ENCODE measurements around the gene WDFY4.

The WDFY4 gene

DNA sequence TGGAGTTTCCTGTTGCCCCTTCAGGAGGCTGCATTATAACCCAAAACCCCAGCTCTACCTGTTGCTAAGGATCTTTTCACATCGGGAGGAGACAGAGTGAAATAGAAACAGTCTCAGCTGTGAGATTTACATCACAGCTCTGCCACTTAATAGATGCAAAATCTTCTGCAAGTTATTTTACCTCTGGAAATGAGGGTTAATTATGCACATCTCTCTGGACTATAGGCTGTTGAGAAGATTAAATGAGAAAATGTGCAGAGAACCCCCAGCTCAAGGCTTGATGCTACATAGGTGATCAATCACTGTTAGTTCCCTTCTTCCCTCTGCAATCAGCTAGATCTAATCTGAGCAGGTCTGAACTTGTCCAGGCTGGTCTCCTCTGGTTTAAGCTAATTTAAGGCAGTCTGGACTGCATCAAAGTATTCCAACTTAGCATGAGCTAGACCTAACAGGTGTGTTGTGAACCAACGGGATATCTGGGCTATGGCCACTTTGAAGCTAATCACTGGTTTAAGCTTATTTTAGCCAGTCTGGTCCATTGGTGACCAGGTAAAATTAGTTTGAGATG, 263.9 kb downstream of the WDFY4 start:
- no peak for FAIRE-seq

DNA sequence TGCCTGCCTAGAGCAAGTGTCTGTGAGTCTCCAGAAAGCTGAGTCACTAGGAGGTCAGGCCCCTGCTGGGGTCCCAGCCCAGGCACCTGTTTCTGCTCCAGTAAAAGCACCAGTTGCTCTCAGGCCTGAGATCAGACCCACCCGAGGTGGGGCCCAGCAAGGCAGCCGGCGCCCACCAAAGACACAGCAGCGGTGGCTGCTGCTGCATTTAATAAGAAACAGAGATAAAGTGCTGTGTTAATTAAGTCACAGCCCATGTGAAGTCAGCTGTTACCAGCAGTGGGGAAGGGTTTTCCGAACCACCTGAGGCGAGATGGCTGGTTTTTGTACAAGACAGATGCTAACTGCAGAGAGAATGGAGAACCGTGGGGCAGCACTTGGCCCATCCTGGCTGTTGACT, 267.0 kb downstream of the WDFY4 start:
- no peak for FAIRE-seq

DNA sequence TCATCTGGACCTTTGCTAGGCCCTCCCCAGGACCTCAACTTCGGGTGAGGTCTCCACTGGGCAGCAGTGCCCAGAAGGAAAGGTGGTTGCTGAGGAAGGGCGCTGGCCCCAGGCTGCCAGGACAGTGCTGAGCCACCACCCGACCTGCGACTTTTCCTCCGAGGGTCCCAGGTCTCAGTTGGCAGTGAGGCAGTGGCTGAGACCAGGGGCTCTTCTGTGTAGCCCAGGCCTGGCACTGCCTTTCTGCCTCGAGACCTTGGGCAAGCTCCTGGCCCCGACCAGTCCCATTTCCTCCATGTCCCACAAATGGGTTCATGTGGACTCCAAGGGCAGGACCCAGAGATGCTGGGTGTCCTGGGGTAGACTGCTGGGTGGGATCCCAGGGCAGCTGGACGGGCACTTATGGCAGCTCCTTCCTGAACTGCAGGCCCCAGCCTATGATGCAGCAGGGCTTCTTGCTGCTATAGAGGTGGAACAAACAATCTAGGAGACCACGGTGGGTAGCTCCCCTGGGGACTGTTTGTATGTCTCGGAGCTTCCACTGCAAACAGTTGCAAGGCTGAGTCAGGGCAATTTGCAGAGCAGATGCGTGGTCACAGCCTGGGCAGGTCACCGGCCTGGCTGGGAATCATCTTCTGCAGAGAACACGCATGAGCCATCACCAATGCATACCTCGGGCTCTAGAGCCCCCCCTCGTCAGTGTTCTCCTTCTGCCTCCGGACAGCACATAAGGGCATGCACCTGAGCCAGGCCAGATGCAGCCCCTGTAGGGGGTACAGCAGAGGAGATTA, 272.9 kb downstream of the WDFY4 start:
- no peak for FAIRE-seq

DNA sequence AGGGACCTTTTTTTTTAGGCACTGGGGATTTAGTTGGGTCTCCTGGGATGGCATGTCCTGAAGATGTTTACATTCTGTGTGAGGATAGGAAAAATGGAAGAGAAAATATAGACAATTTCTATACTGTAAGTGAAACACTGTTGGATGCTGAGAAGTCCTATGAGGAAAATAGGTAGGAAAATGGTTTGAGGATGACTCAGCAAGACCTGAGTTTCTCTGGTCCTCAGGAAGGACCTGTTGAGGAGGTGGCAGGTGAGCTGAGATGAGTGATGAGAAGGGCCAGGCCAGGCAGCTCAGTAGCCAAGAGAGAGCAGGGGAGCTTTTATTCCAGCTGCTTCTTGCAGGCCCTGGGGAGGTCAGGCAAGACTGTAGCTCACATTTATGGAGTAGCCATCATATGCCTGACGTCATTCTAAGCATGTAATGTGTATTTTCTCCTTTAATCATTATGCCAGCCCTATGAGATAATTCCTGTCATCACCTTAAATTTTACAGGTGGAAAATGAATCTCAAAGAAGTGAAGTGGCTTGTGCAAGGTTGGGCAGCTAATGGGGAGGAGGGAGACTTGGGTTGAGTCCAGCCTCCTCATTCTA, 274.0 kb downstream of the WDFY4 start:
- no peak for FAIRE-seq

DNA sequence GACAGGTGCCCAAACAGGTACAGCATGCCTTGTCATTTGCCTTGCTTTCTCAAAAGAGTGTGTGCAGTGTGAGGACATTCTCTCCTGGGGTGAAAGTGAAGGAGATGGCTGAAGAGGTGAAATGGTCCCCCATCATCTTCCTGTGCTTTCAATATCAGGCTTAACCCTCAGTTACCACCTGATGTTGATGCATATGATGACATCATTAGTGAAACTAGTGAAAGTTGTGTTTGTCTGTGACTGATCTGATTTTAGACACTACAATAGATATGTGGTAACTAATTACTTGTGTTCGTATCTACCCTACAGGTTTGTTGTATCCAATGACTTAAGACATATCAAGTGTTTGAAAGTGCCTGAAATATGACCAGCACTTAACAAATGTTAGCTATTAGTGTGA, 279.4 kb downstream of the WDFY4 start:
- FAIRE-seq, result no peak

DNA sequence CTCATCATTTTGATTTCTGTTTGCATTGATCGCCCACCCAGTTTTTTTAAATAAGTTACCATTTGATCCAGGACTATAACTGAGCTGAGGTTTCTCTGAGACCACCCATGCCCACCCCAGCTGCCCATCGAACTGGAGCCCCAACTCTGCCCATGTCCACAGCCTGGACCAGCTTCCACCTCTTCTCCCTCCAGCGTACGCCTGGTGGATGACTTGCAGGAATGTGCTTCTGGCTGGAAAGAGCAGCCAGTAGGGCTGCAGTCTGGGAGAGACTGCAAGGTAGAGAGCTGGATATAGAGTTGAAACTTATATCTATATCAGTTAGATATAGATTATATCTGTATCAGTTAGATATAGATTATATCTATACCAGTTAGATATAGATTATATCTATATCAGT, 280.8 kb downstream of the WDFY4 start:
- FAIRE-seq, result no peak

DNA sequence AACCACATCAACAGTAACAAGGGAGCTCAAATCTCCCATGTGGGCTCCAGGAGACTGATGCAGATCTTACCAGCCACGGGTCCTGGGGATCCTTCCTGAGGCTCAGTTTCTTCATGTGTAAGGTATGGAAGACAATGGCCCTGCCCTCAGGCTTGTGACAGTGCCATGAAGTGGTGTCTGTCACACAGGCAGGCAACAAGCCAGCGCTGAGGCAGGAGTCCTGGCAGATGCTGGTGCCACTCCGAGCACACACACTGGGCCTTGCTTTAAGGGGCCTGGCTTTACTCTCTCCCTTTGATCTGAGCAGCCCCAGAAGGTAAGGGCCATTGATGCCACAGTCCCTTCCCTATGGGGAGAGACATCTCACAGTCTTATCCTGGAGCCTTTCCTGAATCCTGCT, 283.4 kb downstream of the WDFY4 start:
- no peak for FAIRE-seq

DNA sequence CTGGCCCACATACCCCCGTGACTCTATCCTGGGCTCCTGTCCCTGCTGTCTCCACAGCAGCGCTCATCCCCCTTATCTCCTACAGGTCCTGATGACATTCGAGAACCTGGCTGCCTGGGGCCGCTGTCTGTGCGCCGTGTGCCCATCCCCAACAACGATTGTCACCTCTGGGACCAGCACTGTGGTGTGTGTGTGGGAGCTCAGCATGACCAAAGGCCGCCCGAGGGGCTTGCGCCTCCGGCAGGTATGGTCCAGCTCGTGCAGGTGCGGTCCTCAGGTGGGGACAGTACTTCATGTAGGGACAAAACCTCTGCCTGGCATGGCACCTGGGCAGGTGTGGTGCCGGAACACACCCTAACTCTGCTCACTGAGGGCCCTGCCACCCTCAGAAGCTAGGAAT, 285.4 kb downstream of the WDFY4 start:
- no peak for FAIRE-seq

DNA sequence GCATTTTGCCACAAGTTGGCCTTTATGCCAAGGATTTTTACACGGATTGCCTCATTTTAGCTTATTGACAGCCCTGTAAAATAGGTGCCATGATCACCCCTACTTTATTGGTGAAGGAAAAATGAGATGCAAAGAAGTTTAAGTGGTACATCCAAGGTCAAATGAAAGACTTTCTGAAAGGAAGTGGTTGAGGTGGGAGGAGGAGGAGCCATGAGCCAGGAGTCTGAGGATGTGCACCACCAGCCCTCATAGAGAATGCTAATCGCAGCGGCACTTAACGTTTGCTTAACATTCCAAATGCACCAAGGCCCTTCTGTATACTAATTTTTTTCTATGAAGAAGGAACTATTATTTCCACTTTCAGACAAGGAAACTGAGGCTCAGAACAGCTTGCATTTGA, 286.0 kb downstream of the WDFY4 start:
- FAIRE-seq, result no peak

DNA sequence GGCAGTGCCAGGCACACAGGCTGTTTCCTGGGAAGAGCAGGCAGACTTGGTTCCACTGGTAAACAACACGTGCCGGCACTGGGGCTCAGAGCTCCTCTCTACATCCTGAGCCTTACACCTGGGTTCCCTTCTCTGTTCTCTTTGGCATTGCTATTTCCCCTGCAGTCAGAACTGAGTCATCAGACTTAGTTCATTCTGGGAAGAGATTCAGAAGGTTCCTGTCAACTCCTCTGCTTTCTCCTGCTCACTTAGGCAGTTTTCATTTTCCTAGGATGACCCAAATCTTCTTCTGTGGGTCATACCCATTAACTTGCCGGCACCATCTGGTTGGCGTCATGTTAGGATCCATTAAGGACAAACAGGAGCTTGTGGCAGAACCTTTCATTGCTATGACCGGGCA, 288.4 kb downstream of the WDFY4 start:
- FAIRE-seq, result no peak

DNA sequence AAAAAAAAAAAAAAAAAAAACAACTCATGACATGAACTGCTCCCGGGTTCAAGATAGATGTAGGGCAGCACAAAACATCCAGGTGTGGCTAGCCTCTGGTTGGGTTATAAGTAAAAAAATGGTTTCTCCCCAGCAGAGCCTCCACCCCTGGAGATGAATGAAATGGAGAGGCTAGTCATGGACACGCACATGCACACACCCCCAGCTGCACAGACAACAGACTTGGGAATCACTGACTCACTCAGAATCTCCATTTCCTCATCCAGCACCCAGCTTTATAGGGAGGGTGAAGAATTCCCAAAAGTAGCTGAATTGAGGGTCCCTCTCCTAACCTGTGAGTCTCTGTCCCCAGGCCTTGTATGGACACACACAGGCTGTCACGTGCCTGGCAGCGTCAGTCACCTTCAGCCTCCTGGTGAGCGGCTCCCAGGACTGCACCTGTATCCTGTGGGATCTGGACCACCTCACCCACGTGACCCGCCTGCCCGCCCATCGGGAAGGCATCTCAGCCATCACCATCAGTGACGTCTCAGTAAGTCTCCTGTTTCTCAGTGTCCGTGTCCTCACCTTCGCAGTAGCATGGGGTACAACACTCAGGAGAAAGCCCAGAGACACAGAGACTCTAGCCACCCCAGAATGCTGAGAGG, 290.0 kb downstream of the WDFY4 start:
- no peak for FAIRE-seq

DNA sequence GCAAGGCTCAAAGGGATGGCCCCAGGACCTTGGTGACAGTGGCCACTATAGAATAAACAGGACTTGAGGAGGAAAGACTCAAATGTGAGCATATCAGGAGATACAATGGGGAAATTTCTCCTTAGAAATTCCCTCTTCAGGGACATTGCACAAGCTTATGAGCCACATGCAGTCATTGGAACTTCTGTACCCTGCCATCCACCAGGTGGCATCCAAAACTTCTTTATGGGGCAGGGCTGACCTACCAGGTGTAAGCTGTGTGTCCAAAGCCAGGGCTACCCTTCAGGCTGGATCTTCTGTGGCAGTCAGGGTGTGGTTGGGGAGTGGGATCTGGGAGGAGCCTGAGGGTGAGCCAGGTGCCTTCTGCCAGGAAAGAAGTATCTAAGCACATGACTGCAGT, 291.5 kb downstream of the WDFY4 start:
- no peak for FAIRE-seq

DNA sequence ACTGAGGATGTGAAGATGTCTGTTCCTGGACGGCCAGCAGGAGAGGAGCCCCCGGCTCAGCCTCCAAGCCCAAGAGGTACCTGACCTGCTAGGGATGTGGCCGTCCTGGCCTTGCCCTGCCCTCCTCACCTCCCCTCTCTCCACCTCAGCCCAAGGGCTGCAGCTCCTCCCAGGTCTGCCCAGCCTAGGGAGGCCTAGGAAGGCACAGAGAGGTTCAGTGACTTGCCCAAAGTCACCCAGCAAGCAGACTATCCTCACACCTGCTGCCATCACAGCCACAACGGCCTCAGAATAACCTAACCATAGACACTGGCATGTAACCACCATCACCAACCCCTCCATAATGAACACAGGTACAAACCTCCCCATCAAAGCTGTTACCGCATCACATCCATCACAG, 293.6 kb downstream of the WDFY4 start:
- no peak for FAIRE-seq

DNA sequence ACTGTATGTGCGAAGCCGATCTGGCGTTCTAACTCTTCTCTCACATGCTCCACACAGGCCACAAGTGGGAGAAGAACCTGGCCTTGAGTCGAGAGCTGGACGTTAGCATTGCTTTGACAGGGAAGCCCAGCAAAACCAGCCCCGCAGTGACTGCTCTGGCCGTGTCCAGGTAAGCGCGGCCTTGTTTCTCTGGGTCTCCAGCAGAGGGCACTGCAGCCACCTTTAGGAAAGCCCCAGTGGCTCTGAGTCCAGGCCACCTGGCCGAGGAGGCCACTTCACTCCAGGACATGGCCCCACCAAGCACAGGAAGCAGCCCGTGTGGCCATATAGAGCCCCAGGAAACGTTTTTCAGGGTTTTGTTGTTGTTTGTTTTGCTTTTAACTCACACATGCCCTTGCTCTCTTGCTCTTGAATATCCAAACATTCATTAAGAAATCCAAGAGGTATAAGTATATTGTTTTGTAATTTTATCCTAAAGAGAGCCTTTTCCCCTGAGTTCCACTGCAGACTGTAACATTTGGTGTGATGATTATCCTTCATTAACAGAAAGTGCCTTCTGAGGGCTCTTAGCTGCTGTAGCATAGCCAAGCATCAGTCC, 296.7 kb downstream of the WDFY4 start:
- no peak for FAIRE-seq

DNA sequence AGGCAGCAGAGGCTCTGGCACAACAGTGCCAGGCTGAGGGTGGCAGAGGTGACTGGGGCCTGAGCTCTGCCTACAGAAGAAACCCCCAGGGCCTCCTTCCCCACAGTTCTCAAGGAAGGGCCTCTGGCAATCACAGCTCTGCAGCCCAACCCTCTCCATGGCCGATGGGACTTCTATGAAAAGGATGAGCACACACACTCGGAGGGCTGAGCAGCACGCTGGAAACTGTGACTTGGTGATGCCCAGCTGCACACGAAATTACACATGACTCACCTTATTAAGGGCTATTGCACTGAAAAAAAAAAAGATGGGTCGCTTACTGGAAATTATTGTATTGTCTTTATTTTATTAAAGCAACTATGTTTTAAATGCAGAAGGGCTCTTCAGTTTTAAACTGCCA, 297.9 kb downstream of the WDFY4 start:
- FAIRE-seq, result no peak

DNA sequence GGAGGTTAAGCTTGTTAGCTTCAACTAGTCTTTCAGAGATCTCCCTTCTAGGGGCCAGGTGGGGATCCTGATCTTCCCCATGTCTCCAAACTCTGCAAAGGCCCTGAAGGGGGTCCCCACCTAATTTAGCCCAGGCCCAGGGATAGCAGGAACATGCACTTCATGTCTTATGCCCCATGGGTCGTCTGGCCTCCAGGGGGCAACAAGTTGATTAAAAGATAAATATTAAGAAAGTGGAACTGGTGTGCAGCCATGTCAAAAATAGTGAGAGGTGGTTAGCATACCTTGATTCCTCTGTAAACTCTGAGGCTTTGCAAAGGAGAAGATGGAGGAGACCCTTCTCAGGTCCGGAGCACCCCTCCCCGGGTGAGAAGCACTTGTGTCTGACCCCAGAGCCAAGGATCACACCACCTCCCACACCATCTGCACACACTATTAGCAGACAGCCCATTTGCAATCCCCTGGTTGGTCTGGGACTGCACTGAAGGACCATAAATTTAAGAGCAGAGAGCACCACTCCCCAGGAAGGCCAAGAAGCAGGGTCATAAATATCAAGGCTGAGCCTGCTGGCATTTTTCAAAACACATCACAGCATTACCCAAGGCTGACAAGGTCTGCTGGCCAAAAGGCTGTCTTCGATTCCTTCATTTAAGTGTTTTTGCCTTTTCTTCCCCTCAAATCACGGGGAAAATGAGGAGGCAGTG, 299.1 kb downstream of the WDFY4 start:
- FAIRE-seq, result no peak

DNA sequence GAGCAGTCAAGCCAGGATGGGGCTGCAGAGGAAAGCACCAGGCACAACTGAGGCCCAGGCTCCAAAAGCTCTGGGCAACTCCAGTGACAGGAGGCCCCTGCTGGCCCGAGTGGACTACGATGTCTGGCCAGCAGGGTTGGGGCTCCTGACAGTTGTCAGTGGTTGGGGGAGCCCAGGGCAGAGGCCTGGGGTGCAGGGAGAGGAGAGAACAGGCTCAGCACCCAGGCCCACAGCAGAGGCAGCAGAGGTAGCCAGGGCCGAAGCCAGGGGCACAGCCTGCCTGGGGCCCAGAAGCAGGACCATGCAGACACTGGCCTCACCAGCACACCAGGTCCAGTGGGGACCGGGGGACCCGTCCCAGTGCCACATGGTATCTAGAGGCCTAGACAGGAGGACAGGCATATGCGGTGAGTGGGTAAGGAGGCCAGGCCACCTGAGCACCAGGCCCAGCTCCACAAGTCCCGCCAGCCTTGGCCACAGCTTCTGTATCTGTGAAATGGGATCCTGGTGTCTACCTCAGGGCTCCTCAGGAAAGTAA, 301.0 kb downstream of the WDFY4 start:
- FAIRE-seq, result no peak

DNA sequence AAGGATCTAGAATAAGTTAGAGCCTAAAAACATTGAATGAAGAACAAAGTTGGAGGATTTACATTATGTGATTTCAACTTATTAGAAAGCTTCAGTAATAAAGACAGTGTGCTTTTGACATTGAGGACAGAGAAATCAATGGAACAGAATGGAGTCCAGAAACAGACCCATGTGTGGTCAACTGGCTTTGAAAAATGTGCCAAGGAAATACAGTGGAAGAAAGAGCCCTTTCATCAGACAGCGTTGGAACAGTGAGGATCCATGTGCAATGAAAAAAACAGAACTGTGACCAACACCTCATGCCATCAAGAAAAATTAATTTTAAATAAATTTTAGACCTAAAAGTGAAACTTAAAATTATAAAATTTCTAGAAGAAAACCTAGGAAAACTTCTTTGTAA, 305.6 kb downstream of the WDFY4 start:
- FAIRE-seq, result no peak

DNA sequence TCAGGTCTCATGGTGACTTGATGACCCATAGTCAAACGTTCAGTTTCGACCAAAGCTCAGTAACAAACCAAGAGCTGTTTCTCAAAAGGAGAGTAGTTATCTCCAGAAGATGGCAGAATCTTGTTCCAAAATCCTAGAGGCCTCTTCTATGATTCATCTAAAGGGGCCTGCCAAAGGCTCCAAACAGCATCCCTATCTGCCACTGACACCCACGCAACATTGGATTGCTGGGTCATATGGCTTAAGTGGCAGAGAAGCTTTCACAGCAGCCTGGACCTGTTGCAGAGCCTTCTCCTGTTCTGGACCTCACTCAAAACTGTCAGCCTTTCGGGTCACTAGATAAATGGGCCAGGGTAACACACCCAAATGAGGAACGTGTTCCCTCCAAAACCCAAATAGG, 309.0 kb downstream of the WDFY4 start:
- FAIRE-seq, result no peak

DNA sequence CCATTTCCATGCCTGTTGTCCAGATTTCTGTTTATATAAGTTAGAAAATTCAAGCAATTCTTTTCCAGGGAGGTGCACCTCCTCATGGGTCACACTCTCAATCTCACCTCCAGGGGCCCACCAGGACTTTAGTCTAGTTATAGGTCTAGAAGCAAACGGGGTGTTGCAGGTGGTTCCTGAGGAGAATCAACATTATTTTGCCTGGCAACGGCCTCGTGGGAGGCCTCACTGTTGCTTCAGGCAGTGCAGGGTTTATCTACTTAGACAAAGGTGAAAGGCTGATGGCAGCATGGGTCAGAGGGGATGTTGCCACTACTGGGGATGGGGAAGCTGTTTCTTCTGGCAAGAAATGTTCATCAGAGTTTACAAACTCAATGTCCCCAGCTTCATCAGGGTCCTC, 311.7 kb downstream of the WDFY4 start:
- no peak for FAIRE-seq

DNA sequence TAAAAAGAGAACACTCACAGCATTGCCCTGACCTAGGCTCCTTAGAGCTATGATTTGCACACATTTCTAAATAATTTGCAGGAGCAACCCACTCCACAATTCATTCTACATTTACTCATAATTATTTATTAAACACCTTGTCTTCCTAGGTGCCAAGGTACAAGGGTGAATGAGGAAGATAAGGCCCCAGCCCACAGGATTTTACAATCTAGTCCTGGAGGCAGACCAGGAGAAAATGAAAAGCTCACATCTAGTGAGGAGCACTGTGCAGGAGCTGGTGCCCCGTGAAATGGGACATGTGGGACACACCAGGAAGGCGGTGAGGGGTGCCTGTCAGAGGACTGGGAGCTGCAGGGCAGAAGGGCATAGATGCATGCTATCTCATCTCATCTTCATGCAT, 314.7 kb downstream of the WDFY4 start:
- FAIRE-seq, result no peak
